GM06990 (cell line): Measurements from ENCODE around the gene FBLN2.

Experiments
- DNase-seq: peaks from one replicate; pipeline ENCODE4 v3.0.0-alpha.2; 2011; ENCODE audit not compliant: insufficient read length; ENCODE audit errors: extremely low read depth
- H3K27me3 ChIP-seq: replicated peaks from 2 replicates; pipeline ENCODE4 v1.6.0; 2011; ENCODE audit warnings: low read length; ENCODE audit not compliant: control insufficient read depth, insufficient read depth
- H3K36me3 ChIP-seq: 2 replicates; pipeline ENCODE4 v1.5.1; 2011; ENCODE audit warnings: low read length; ENCODE audit not compliant: control insufficient read depth, insufficient read depth
- H3K4me3 ChIP-seq: replicated peaks from 2 replicates; pipeline ENCODE4 v1.5.1; 2011; ENCODE audit warnings: low read depth, mild to moderate bottlenecking, control low read depth, low read length
- CTCF ChIP-seq: IDR thresholded peaks from 2 replicates; pipeline ENCODE4 v1.5.1; 2011; ENCODE audit warnings: low read length, control low read depth, mild to moderate bottlenecking, inconsistent platforms; ENCODE audit not compliant: insufficient read depth, poor library complexity, severe bottlenecking

The FBLN2 gene

GRCh38 chr3:13668136-13668535 is 119.2 kb downstream of the FBLN2 start:
- no peak for TF ChIP-seq CTCF
- Histone ChIP-seq H3K36me3 (no peaks in the 10 kb centered on the region), H3K27me3 (no peaks in the 10 kb centered on the region; the same call in 1 of the 2 replicates), H3K4me3 (no peak overlapping the region)
- no peak for DNase-seq

- Histone ChIP-seq H3K27me3 (no peaks in the 10 kb centered on the region; the same call in 1 of the 2 replicates), H3K36me3 (no peaks in the 10 kb centered on the region), H3K4me3 (no peak overlapping the region)
- no peak for TF ChIP-seq CTCF
- DNase-seq = no peak
Observed at GRCh38 chr3:13669457-13669856, 120.5 kb downstream of the FBLN2 start.

GRCh38 chr3:13670292-13670691 is 121.4 kb downstream of the FBLN2 start:
- no peaks in the 10 kb centered on the region; the same call in 1 of the 2 replicates for H3K27me3 ChIP-seq
- DNase-seq = no peak
- H3K36me3 ChIP-seq = no peaks in the 10 kb centered on the region
- TF ChIP-seq CTCF = no peak
- H3K4me3 ChIP-seq = no peak overlapping the region

- H3K36me3 ChIP-seq = no peaks in the 10 kb centered on the region
- DNase-seq = no peak
- H3K27me3 ChIP-seq = no peaks in the 10 kb centered on the region; the same call in 1 of the 2 replicates
Observed at GRCh38 chr3:13671482-13672233, 122.7 kb downstream of the FBLN2 start.

GRCh38 chr3:13673207-13673606 is 124.3 kb downstream of the FBLN2 start:
- Histone ChIP-seq H3K27me3 (no peaks in the 10 kb centered on the region; the same call in 1 of the 2 replicates), H3K36me3 (no peaks in the 10 kb centered on the region), H3K4me3 (no peak overlapping the region)
- TF ChIP-seq CTCF = peak; percentile 46
- DNase-seq = no peak

More at GRCh38 chr3:13671482-13672233, 122.7 kb downstream of the FBLN2 start:
- TF ChIP-seq CTCF = no peak
- H3K4me3 ChIP-seq = no peak overlapping the region
